SK-N-DZ (cell line): ENCODE results near the gene MTUS2. TPM values are rescaled to one million over a fixed set of nuclear protein-coding genes. Genes with fewer than 3 reads are reported as not detected.
A peak's percentile ranks its signal among the peaks of the same experiment; 100 is the strongest.

Experiments used
- DNase-seq: peaks from one replicate; pipeline ENCODE4 v3.0.0-alpha.2; 2015; ENCODE audit warnings: low spot score
- polyA plus RNA-seq, 2 experiments: library from polyadenylated mRNA; depleted of rRNA; stranded (reverse); fragments of >200 nt; gene quantifications; 2 replicates each; pipeline ENCODE4 v1.2.3, GENCODE V29; 2014

Gene MTUS2
- polyA plus RNA-seq (2014; cell fraction: cytosol; rRNA removed) = 0.88 and 1.2 TPM in 2 replicates
- polyA plus RNA-seq (2014; cell fraction: nucleus; rRNA removed) = 0.90 and 2.5 TPM in 2 replicates

DNA sequence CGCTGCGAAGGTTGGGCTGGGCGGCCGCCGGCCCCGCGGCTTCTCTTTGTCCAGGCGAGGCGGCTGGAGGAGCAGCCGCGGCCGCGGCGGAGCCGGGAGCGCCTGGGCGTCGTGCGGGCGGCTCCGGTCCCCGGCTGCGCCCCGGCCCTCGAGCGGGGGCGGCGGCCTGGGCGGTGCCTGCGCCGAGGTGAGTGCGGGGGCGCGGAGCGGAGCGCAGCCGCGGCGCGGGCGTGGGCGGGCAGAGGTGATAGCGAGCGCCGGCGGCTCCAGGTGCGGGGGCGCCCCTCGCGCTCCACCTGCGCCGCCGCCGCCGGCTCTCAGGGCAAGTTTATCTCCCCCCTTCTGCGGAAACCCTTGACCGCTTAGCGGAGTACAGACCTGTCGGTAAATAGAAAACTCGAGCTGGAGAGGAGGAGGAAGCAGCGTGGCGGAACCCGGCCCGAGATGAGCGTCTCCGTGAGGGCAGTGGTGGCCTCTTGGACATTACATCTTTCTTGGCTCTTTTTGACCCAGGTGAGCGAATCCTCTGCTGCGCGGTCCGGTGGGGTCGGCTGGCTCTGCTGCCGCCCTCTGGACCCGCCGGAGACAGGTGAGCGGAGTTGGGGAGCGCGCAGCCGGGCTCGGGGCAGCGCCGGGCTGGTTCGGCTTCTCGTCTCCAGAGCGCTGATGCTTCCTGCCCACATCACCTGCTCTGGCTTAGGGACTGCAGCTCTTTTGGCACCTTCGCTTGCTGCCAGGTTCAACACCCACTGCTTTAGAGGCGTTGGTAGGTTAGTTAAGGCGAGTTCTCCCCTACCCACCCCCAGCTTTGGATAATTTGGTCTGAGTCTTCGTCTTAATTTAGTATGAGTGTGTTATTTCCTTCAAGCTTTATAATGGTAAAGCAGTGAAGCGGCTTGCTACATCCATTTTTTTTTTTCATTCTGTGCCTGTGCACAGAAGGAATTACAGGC lies at the start of gene MTUS2:
TSS of gene MTUS2 (plus strand) at position 241 of the 953 bp plus-strand sequence.
- no peak for DNase-seq

DNA sequence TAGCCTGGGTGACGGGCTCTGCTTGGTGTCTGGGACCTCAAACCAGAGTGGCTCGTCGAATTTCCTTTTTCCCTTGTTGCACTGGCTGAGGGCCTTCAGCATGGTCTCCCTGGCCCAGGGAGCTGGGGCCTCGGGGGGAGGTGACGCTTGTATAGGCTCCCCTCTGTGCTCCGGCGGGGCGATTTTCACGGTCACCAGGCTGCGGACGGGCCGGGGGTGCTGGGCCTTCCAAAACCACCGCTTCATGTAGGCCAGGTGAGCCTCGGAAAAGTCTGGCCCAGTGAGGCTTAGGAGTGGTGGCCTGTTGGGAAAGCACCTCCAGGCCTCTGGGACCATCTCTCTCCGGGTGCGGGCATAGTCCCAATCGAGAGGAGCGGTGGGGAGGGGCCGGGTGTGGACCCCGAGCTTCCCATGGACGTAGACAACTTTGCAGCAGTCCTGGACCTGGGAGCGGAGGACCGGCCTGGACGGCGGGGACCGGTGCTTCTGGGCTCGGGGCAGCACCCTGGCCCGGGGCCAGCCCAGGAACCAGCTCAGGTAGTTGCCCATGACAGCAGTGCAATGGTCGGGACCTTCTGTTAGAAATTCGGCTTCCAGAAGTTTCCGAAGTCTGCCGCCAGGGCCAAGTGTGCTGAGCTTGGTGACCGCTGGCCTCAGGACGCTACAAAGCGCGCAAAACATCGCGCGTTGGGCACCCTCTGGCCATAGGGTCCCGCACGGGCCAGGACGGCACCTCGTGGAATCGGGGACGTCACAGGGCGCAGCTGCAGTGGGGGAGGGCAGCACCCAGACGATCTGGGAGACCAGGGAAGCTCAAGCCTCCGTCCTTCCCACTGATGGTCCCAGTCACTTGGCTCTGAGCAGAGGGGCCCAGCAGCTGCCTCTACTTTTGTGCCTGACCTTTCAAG lies 41.6 kb upstream of the MTUS2 start:
- DNase-seq = no peak

DNA sequence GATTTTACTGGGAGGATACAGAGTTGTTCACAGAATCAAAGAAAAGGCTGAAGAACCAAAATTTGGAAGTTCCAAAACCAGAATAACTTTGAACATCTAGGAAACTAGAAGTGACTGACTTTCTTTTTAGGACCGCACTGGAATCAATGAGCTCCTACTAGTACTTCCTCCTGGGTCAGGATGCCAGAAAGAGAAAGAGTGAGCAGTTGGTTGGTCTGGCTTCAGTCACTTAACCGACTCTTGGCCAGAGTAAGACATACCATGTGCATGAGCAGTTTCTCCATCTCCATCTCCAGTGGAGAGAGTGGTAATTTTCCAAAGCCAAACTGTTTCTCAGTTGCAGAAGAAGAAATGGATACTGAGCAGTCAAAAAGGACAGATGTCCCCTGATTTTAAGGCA lies 27.1 kb upstream of the MTUS2 start:
- DNase-seq = no peak

DNA sequence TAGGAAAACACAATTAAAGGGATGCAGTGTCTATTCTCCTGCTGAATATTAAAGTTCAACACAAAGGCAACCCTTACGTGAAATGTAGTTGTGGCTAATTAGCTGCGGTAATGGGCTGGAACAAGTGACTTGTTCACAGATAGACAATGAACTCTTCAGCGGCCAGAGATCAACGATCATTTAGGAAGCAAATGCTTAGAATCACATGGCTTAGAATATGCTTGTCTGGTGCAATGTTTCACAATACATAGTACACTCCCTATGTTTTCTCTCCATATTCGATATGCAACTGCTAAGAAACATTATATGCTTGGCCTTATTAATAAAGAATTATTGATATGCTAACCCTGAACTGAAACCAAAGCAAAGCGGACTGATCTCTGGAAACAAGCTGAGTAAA lies 25.7 kb upstream of the MTUS2 start:
- DNase-seq = no peak

DNA sequence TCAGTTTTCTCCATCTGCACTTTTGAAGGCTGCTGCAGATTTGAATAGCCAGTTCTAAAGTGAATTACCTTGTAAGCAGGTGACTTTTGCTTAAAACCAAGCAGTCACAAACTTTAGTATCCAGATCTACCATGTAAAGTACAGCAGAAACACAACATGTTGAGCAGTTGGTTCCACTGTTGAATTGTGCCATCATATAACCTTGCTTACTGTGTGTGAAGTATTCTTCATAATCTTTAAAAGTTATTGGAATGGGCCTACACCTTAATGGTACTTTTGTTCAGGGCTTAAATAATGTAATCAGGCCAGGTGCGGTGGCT lies 23.2 kb upstream of the MTUS2 start:
- no peak for DNase-seq

DNA sequence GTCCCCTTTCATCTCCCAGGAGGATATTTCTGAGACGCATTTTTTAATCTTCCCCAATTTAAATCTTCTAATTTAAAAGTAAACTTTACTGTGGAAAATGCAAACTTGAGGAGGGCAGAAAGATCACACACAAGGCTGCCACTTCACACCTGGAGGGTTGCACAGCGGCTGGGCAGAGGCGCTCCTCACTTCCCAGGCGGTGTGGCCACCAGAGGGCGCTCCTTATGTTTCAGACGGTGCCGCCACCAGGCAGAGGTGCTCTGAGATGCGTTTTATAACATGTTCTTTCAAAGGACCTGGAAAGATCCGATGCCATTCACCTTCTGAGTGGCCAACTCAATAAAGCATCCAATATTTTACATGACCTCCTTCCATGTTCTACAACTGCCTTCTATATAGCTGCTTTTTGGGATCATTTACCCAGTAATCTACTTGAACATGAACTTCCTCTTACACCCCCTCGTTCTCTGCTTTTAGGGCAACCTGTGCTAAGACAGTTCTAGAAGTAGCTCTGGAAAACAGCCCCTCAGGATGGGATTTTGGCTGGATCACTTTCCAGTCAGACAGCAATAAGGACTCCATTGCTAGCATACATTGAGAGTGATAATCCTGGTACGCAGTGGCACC lies 14.8 kb upstream of the MTUS2 start:
- DNase-seq = no peak

DNA sequence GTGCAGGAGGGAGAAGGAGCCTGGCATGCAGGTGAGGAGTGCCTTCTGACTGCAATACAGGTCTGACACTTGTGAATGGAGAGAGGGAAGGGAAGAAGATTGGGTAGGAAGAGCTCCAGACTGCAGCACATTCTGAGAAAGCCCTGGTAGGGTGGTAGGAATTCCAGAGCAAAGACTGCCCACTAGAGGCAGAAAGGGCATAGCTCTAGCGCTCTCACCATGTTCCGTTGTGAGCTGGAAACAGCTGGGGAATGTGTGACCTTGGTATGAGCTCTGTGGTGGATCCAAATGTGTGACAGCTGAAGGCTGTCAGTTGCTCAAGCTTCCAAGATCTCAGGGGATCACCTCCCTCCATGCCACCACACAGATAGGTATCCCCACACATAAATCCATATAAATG lies 2.9 kb upstream of the MTUS2 start:
- no peak for DNase-seq

DNA sequence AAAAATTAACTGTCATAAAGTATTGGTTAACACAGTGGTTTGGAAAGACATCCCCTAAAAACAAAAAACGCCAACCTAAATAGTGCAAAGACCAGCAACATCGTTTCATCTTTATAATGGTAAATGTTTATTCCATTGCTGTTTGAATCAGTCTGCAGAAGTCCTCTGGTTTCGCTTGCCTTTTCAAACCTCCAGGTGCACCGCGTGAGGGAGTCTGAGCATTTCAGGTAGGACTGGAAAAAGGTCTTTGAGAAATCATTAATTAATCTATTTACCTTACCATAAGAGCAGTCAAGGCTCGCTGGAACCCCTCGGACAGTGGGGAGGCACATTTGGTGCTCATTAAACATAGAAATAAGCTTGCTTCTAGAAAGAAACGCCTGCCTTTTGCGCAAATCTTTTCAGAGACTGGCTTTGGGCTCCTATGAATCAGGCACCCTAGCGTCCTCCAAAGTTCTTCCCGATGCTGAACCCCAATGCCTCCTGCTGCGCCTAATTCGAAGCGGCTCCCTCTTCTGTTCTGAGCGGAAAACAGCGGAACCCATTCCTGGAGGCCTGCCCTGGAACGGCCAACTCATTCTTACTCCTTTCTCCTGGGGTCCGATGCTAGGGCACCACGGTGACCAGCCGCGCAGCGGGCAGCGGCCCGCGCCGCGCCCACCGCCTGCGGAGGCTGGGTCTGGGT lies 951 bp upstream of the MTUS2 start:
- no peak for DNase-seq

DNA sequence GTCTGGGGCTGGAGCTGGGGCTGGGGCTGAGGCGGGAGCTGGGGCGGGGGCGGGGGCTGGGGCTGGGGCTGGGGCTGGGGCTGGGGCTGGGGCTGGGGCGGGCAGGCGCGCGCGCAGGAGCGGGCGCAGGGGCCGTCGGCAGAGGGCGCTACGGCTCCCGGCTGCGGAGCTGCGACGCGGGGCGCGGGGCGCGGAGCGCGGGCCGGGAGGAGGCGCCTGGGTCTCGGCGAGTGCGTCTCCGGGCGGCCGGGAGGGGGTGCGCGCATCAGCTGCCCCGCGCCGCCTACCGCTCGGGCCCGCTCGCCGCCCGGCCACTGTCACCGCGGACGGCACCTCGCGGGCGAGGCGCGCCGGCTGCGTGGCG lies 422 bp upstream of the MTUS2 start:
- peak; percentile 30 for DNase-seq

DNA sequence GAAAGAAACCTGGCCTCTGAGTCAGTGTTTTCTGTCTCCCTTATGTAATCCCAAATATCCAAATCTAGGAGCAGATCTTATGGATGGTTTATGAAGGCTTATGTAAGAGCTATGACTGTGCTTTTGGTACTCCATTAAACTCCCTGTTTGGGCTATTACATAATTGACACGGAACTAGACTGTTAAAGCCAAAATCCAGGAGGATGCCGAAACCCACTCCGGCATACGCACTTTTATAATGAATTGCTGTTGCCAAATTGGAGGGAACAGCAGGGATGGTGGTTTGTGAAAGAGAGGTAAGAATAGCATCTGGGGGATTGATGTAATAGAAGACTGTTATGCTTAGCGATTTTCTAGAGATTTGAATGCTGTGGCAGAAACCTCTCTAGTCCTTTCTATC lies 2.0 kb downstream of the MTUS2 start:
- DNase-seq = no peak

DNA sequence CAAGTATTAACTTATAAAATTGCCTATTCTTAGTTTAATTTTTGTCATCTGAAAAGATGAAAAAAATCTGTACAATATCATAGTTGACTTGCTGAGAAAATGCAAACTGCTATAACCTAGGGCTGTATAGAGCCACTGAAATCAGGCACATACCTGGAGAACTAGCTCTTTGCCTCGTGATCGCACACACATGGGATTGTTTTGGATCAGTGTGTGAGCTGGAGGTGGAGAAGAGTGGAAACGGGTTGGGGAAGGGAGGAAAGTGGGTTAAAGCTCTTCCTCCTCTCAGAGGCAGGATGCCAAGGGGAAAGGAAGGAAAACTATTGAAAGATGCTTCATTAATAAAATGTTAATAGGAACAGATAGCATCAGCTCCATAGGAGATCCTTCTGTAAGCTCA lies 2.7 kb downstream of the MTUS2 start:
- no peak for DNase-seq

DNA sequence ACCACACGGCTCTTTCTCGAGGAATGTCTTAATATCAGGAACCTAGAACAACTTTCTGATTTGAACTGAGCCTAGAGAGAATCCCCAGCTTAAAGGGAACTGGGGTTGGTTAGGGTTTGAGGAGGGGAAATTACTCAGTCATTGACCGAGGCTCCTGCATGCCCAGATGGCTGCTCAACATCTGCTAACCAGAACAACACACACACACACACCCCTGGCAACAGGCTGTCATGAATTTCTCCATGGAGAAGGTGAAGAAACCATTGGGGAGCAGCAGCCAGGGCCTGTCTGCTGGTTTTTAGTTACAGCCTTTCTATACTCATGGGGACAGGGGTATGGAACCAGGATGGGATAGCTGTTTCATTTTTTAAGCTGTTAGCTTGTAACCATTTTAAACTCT lies 5.2 kb downstream of the MTUS2 start:
- no peak for DNase-seq

DNA sequence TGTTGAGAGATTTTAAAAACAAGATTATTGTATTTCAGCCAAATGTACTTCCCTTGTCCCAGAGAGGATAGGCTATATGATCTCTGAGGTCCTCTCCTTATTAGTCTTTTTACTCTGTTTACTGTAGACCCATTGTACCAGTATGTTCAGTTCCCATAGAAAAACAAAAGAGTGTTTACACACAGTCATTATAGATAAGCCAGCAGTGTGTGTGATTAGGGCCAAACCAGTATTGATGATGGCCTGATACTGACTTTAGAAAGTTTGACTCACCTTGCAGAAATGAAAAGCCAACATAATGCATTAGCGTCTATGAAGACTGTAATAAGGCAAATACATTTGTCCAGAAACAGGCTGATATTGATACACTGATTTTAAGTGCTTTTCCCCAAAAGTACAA lies 6.2 kb downstream of the MTUS2 start:
- DNase-seq = no peak

DNA sequence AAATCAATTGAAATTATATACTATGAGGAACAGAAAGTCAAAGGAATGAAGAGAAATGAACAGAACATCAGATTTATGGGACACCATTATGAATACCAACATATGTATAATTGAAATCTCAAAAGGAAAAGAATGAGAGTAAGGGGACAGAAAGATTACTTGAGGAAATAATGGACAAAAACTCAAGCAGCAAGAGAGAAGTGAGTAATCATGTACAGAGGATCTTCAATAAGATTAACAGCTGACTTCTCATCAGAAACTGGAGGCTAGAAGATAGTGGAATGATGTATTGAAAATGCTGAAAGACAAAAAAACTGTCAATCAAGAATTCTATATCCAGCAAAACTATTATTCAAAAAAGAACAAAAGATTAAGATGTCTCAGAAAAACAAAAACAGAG lies 10.4 kb downstream of the MTUS2 start:
- DNase-seq = no peak

DNA sequence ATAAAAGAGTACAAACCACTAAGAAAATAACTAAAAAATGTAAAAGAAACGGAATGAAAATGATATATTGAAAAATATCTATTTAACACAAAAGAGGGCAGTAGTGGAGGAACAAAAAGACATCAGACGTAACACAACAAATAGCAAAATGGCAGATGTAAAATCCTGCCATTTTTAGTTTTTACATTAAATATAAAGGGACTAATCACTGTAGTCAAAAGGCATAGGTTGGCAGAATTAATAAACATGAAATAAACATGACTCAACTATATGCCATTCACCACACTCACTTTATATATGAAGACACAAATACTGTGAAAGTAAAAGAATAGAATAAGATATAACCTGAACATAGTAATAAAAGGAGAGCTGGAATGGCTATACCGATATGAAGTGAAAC lies 11.0 kb downstream of the MTUS2 start:
- no peak for DNase-seq

DNA sequence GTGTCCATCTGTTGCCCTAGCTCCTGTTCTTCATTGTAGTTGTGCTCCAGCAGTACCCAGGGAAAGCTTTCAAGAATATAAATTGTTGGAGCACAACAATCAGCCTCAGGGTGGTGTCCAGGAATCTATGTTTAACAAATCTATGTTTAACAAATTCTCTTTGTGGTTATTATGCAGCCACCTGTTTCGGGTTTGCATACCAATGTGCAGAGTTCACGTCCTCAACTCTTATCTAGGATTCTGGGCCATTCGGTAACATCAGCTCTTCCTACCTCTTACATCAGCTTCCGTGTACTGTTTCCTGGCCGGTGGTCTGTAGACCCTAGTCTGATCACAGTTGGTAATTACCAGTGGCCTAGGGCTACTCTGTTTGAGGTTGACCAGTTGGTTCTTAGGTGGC lies 17.0 kb downstream of the MTUS2 start:
- no peak for DNase-seq

DNA sequence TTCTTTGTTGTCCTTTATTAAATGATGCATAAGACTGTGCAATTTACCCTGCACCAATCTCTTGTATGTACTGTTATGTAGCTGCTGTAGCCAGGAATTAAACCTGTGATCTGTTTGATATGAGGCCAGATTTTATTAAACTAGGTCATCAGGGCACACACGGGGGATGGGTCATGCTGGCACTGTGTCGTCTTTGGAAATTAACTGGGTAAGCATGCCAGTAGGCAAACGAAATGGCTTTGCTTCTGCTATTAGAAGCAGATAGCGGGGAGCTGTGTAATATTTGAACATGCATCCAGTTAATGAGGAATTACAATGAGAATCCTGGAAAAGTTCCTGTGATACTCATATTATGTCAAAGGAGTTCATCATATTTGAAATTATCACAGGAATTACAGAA lies 23.5 kb downstream of the MTUS2 start:
- no peak for DNase-seq

DNA sequence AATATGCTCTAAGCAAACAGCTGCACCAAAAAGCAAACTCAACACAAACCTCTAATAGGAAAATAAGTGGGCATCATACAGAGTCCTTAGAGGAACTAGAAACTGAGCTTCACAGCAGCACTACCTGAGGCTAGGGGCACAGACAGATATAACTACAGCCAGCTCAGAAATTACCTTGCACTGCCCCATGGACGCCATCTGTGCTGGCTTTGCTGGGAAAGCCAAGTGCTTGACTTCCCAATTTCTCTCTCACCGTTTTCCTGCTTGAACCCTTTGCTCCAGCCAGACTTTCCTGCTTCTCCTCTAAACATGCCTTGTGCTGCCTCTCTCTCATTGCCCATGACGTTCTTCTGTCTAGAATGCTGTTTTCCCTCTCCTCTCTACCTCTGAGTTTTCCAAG lies 29.3 kb downstream of the MTUS2 start:
- no peak for DNase-seq

DNA sequence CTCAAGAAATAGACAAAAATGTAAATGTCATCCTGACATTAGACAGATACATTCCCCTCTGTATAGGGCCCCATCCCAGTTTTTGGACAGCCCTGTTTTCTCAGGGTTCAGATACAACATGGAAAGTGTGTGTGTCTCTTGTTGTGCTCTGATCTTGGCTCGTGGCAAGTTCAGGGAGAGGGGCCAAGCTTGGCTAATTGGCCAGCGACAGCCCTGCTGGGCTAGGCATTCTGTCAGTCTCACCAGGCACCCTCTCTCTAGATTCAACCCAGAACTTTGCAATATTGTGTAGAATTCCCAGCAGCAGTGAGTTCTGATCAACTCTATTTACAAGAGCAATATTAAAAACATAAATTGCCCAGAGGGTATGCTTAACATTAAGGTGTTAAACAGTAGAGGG lies 30.1 kb downstream of the MTUS2 start:
- no peak for DNase-seq

DNA sequence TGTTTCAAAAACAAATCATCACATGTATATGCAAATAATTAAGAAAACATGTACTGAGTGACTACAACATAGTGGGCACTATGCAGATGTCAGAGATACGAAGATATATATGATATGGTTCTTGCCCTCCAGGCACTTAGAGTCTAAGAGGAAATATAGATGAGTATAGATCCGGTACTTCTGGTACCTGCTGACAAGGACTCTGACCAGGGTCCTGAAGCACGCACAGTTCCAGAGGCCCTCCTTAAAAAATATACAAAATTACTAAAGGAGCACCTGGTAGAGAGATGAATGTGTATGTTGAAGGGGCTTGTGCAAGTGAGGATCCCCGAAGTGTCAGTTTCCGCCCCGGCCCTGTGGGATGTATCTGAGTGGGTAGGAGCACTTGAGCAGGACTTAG lies 31.3 kb downstream of the MTUS2 start:
- no peak for DNase-seq

DNA sequence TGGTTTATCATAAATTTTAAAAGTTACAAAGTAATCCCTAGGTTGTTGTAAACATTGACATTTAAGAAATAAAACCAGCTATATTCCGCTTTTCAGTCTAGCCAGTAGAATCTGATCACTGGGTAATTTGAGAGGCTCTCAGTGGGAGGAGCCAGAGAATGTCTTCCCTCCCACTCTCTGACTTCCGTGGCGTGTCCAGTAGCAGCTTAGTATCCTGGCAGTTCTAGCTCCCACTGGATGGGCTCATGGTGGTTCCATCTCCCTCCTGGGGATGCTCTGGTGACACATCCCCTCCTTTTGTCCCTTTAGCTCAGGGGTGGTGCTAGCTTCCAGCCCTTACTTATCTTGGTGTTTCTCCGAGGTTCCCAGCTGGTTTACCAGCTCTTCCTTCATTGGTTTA lies 34.5 kb downstream of the MTUS2 start:
- no peak for DNase-seq

DNA sequence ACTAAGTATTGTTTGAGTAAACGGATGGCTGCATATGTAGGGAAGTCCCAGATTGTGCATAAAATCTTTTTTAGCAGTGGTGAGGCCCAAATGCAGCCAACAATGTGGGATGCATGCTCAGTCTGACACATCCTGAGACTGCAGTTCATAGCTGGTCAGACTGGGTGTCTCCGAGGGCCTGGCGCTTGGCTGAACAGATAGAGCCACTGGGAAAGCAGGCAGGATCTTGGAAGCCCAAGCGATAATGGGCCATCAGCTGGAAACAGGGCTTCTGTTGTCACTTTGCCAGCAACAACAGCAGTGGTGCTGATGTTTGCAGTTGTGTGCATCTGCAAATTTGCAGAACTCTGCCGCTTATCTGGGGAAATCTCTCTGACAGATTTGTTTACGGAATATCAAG lies 36.1 kb downstream of the MTUS2 start:
- DNase-seq = no peak
